ENCODE data around the gene ATP5MC2.

DNA sequence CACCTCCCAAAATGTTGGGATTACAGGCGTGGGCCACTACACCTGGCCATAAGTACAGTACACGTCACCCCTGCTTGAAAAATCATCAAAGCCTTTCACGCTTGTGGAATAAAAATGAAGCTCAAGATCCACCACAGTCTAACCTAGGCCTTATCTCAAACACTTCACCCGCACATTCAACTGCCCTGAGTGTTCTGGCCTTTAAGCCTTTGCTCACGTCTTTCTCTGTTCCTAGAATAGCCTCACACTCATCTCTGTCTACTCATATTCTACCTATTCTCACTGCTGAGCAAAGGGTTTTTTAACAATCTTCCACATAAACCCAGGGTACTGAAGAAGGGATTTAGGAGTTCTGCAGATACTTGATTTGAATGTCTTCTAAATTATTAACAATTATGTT, 41.4 kb upstream of the ATP5MC2 start:
- TF ChIP-seq, protein P1, sequence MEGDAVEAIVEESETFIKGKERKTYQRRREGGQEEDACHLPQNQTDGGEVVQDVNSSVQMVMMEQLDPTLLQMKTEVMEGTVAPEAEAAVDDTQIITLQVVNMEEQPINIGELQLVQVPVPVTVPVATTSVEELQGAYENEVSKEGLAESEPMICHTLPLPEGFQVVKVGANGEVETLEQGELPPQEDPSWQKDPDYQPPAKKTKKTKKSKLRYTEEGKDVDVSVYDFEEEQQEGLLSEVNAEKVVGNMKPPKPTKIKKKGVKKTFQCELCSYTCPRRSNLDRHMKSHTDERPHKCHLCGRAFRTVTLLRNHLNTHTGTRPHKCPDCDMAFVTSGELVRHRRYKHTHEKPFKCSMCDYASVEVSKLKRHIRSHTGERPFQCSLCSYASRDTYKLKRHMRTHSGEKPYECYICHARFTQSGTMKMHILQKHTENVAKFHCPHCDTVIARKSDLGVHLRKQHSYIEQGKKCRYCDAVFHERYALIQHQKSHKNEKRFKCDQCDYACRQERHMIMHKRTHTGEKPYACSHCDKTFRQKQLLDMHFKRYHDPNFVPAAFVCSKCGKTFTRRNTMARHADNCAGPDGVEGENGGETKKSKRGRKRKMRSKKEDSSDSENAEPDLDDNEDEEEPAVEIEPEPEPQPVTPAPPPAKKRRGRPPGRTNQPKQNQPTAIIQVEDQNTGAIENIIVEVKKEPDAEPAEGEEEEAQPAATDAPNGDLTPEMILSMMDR (IDR thresholded peaks at IDR 0.05; ENCODE audit: low read length) = no peak
- no peak for TF ChIP-seq EZH2 (IDR thresholded peaks at IDR 0.05; ENCODE audit: borderline replicate concordance, low read length)
